Loucy (cell line): ENCODE data around the gene SLC45A2.
"Not testable (repeated sequence)": the region's sequence is repeated elsewhere in the genome, so short reads cannot be mapped to it uniquely, and the experiment has no call there.

Source experiments
- H2AFZ ChIP-seq: fragments of 200-600 bp; sonication (generic); 2 replicates; pipeline ENCODE4 v1.6.0; 2016; ENCODE audit warnings: antibody characterized with exemption, mild to moderate bottlenecking, low read length, moderate library complexity
- H3F3A ChIP-seq: fragments of 200-600 bp; 2 replicates; pipeline ENCODE4 v1.6.0; 2016; ENCODE audit warnings: antibody characterized with exemption, low read depth, mild to moderate bottlenecking
- H3K27me3 ChIP-seq: fragments of 200-600 bp; sonication (generic); 2 replicates; pipeline ENCODE4 v1.6.1; 2014; ENCODE audit warnings: low read length, mild to moderate bottlenecking; ENCODE audit not compliant: insufficient read depth, poor library complexity, severe bottlenecking
- H3K36me3 ChIP-seq: fragments of 200-600 bp; sonication (generic); 2 replicates; pipeline ENCODE4 v1.6.1; 2016; ENCODE audit warnings: low read length; ENCODE audit not compliant: insufficient read depth
- H3K4me1 ChIP-seq: fragments of 200-600 bp; sonication (generic); 2 replicates; pipeline ENCODE4 v1.5.1; 2014; ENCODE audit warnings: low read length, mild to moderate bottlenecking; ENCODE audit not compliant: insufficient read depth, poor library complexity, severe bottlenecking
- H3K4me2 ChIP-seq: fragments of 200-600 bp; sonication (generic); 2 replicates; pipeline ENCODE4 v1.6.0; 2014; ENCODE audit warnings: antibody characterized with exemption, low read length, low read depth, mild to moderate bottlenecking; ENCODE audit not compliant: poor library complexity, severe bottlenecking
- H3K4me3 ChIP-seq: fragments of 200-600 bp; sonication (generic); 2 replicates; pipeline ENCODE4 v1.5.1; 2014; ENCODE audit warnings: low read length, mild to moderate bottlenecking, mixed read lengths; ENCODE audit not compliant: poor library complexity, severe bottlenecking
- H3K79me2 ChIP-seq: fragments of 200-600 bp; sonication (generic); 2 replicates; pipeline ENCODE4 v1.6.1; 2014; ENCODE audit warnings: low read length; ENCODE audit not compliant: insufficient read depth
- H3K9ac ChIP-seq: fragments of 200-600 bp; sonication (generic); 2 replicates; pipeline ENCODE4 v1.6.0; 2014; ENCODE audit warnings: mild to moderate bottlenecking, low read depth, low read length, moderate library complexity; ENCODE audit not compliant: poor library complexity, severe bottlenecking
- H3K9me2 ChIP-seq: fragments of 200-600 bp; sonication (generic); replicated peaks from 2 replicates; pipeline ENCODE4 v1.6.1; 2016; ENCODE audit warnings: low read depth, low read length, mixed read lengths
- H3K9me3 ChIP-seq: fragments of 200-600 bp; sonication (generic); 2 replicates; pipeline ENCODE4 v1.6.1; 2014; ENCODE audit warnings: mild to moderate bottlenecking, antibody characterized with exemption, low read length, low read depth; ENCODE audit not compliant: insufficient read depth
- H4K20me1 ChIP-seq: fragments of 200-600 bp; sonication (generic); 2 replicates; pipeline ENCODE4 v1.6.0; 2014; ENCODE audit warnings: antibody characterized with exemption, low read length, mild to moderate bottlenecking; ENCODE audit not compliant: insufficient read depth, poor library complexity, severe bottlenecking
- EZH2phosphoT487 ChIP-seq: fragments of 200-600 bp; IDR thresholded peaks from 2 replicates; pipeline ENCODE4 v1.6.1; 2018; ENCODE audit warnings: antibody characterized with exemption, mild to moderate bottlenecking, moderate library complexity, borderline replicate concordance
- TF ChIP-seq, protein P1 (sequence below): fragments of 200-600 bp; sonication (generic); conservative IDR thresholded peaks from 2 replicates; pipeline ENCODE4 v1.5.1; 2014; ENCODE audit warnings: mild to moderate bottlenecking, antibody characterized with exemption, low read length

SLC45A2 gene

DNA sequence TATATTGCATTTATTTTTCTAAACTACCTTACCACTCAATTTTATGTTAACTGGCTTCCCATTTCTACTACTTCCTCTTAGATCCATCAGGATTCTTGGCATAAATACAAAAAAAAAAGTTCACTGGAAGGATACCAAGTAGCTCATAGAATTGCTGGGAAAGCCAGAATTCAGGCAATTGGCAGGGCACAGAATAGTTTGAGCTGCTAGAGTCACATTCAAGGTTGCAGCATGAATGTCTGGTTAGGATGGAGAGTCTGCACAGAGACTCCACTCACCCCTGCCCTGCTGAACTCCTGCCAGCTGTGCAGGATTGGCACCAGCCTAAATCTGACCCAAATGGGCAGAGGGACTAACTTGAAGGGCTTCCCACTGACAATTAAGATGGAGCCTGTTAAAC is 28.3 kb upstream of the SLC45A2 start:
- H3K4me2 ChIP-seq: no peak overlapping the region
- no peaks in the 10 kb centered on the region for H3K27me3 ChIP-seq
- peaks cover 15% of the 10 kb centered on the region for H3K4me1 ChIP-seq
- H3K9ac ChIP-seq: no peak overlapping the region
- no peak for TF ChIP-seq EZH2phosphoT487
- TF ChIP-seq, protein P1, sequence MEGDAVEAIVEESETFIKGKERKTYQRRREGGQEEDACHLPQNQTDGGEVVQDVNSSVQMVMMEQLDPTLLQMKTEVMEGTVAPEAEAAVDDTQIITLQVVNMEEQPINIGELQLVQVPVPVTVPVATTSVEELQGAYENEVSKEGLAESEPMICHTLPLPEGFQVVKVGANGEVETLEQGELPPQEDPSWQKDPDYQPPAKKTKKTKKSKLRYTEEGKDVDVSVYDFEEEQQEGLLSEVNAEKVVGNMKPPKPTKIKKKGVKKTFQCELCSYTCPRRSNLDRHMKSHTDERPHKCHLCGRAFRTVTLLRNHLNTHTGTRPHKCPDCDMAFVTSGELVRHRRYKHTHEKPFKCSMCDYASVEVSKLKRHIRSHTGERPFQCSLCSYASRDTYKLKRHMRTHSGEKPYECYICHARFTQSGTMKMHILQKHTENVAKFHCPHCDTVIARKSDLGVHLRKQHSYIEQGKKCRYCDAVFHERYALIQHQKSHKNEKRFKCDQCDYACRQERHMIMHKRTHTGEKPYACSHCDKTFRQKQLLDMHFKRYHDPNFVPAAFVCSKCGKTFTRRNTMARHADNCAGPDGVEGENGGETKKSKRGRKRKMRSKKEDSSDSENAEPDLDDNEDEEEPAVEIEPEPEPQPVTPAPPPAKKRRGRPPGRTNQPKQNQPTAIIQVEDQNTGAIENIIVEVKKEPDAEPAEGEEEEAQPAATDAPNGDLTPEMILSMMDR: no peak
- no peaks in the 10 kb centered on the region for H3K36me3 ChIP-seq
- H3K9me3 ChIP-seq: no peaks in the 10 kb centered on the region
- H3K9me2 ChIP-seq: no peaks in the 10 kb centered on the region
- H3K79me2 ChIP-seq: no peaks in the 10 kb centered on the region
- no peak overlapping the region for H3K4me3 ChIP-seq
- no peaks in the 10 kb centered on the region for H4K20me1 ChIP-seq
- H3F3A ChIP-seq: no peaks in the 10 kb centered on the region
- no peak overlapping the region for H2AFZ ChIP-seq

DNA sequence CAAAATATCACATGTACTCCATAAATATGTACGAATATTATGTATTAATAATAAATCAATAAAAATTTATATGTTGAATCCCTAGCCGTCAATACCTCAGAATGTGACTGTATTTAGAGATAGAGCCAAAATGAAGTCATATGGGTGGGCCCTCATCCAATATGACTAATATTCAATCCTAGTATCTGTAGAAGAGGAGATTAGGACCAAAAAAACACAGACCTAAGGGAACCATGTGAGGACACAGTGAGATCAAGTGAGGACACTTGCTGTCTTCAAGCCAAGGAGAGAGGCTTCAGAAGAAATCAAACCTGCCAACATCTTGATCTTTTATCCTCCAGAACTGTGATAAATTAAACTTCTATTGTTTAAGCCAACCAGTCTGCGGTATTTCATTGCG is 27.0 kb upstream of the SLC45A2 start:
- H2AFZ ChIP-seq: no peak overlapping the region
- no peaks in the 10 kb centered on the region for H3K36me3 ChIP-seq
- TF ChIP-seq, protein P1: no peak
- TF ChIP-seq EZH2phosphoT487: no peak
- H4K20me1 ChIP-seq: no peaks in the 10 kb centered on the region
- H3K27me3 ChIP-seq: no peaks in the 10 kb centered on the region
- no peaks in the 10 kb centered on the region for H3K9me2 ChIP-seq
- peaks cover 23% of the 10 kb centered on the region for H3K4me1 ChIP-seq
- no peaks in the 10 kb centered on the region for H3K9me3 ChIP-seq
- H3K79me2 ChIP-seq: peaks cover 9% of the 10 kb centered on the region
- no peak overlapping the region for H3K4me3 ChIP-seq
- no peak overlapping the region for H3K9ac ChIP-seq
- H3K4me2 ChIP-seq: no peak overlapping the region
- no peaks in the 10 kb centered on the region for H3F3A ChIP-seq

DNA sequence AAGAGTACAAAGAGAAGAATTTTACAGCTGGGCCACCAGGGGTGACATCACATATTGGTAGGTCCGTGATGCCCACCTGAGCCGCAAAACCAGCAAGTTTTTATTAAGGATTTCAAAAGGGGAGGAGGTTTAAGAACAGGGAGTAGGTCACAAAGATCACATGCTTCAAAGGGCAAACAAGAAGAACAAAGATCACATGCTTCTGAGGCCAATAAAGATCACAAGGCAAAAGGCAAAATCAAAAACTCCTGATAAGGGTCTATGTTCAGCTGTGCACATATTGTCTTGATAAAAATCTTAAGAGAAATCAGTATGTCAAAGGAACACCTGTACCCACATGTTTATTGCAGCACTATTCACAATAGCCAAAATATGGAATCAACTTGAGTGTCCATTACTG is 25.7 kb upstream of the SLC45A2 start:
- not testable (repeated sequence) for H3K9me2 ChIP-seq, H4K20me1 ChIP-seq, H3F3A ChIP-seq, H3K9ac ChIP-seq, H2AFZ ChIP-seq, H3K4me3 ChIP-seq, H3K27me3 ChIP-seq, H3K9me3 ChIP-seq, H3K36me3 ChIP-seq, H3K79me2 ChIP-seq, H3K4me2 ChIP-seq
- H3K4me1 ChIP-seq: peaks cover 23% of the 10 kb centered on the region

DNA sequence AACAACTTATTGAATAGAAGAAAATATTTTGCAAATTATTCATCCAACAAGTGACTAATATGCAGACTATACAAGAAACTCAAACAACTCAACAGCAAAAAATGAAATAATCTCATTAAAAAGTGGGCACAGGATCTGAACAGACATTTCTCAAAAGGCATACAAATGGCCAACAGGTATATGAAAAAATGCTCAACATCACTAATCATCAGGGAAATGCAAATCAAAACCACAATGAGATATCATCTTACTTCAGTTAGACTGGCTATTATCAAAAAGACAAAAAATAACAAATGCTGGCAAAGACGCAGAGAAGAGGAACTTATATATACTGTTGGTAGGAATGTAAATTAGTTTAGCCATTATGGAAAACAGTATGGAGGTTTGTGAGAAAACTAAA is 25.1 kb upstream of the SLC45A2 start:
- no peaks in the 10 kb centered on the region for H4K20me1 ChIP-seq
- H3K79me2 ChIP-seq: peaks cover 9% of the 10 kb centered on the region
- H3K4me1 ChIP-seq: peaks cover 23% of the 10 kb centered on the region
- TF ChIP-seq EZH2phosphoT487: no peak
- TF ChIP-seq, protein P1: no peak
- no peaks in the 10 kb centered on the region for H3K9me2 ChIP-seq
- no peak overlapping the region for H3K4me3 ChIP-seq
- no peak overlapping the region for H2AFZ ChIP-seq
- no peaks in the 10 kb centered on the region for H3F3A ChIP-seq
- H3K4me2 ChIP-seq: no peak overlapping the region
- no peaks in the 10 kb centered on the region for H3K27me3 ChIP-seq
- no peaks in the 10 kb centered on the region for H3K9me3 ChIP-seq
- H3K9ac ChIP-seq: no peak overlapping the region
- no peaks in the 10 kb centered on the region for H3K36me3 ChIP-seq
